ENCODE measurements around the gene SAC3D1. TPM values are rescaled to one million over a fixed set of nuclear protein-coding genes. Genes with fewer than 3 reads are reported as not detected.

The SAC3D1 gene
- total and polyA plus RNA-seq, 2 of the 4 experiments (the other 2 are of a cell fraction): 2.9 to 13.2 TPM

DNA sequence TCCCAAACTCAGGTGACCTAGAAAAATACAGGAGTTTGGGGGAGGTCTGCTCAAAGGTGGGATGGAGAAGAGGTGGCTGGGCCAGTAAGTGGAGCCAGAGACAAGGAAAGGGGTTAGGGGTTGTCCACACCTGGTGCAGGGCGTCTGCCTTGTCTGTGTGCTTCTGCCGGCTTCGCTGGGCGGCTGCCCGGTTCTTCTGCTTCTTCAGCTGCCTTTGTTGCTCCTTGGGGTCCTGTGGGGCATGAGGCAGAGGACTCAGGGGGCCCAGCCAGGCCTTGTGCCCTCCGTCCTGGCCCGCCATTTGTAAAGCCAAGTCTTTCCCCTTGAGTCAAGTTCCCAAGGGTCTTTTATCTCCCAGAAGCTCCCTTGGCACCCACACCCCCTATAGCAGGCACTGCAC lies 46.7 kb upstream of the SAC3D1 start:
- ATAC-seq (ENCODE audit: low read depth) (no peak), DNase-seq (no peak)
- no peak overlapping the region for H3K4ac ChIP-seq (ENCODE audit: low read depth, low read length)
- H4K20me1 ChIP-seq (ENCODE audit: insufficient read depth, low read length): no peaks in the 10 kb centered on the region
- ChIA-PET POLR2A (ENCODE audit: unreplicated experiment) (no interaction called here), CTCF (no interaction called here)
- intact Hi-C loops (cut with micrococcal nuclease): no loop called here
- H3K27me3 ChIP-seq (ENCODE audit: control insufficient read depth, insufficient read depth, low read length): no peaks in the 10 kb centered on the region
- H3K56ac ChIP-seq (ENCODE audit: extremely low read depth, insufficient read depth, low read length): no peak overlapping the region
- in situ Hi-C loops (cut with MboI; ENCODE audit: low sequenced_read_pairs): no loop called here
- no peak overlapping the region for H2AK5ac ChIP-seq (ENCODE audit: low read depth, low read length)
- H2BK20ac ChIP-seq (ENCODE audit: low read depth, low read length): no peak overlapping the region
- no peak overlapping the region for H3K14ac ChIP-seq (replicated peaks; ENCODE audit: low read depth, low read length)
- no peak overlapping the region for H2AK9ac ChIP-seq (replicated peaks; ENCODE audit: low read depth, low read length, poor library complexity)
- H3K23ac ChIP-seq (ENCODE audit: low read depth, low read length): no peak overlapping the region
- H3K27ac ChIP-seq (ENCODE audit: insufficient read depth, low read length): no peak overlapping the region
- no peak overlapping the region for H3K4me3 ChIP-seq (ENCODE audit: insufficient read depth, low read depth, low read length)
- no peak overlapping the region for H3K4me2 ChIP-seq (ENCODE audit: low read depth, low read length)
- H3K9me1 ChIP-seq (ENCODE audit: insufficient read depth, low read length): peaks cover 7% of the 10 kb centered on the region; the same call in 1 of the 2 replicates
- no peak overlapping the region for H2BK15ac ChIP-seq (ENCODE audit: low read depth, low read length)
- WGBS, 2 experiments (ENCODE audit: extremely low coverage in 2 of 2, insufficient read length in 1 of 2): 87% methylated on average over 3 of the region's 7 CpGs; no CpG with 5 or more reads in 1 of the 2 experiments
- 0 out of 2 replicates have a peak, but pooled peaks cover 4% of the 10 kb centered on the region for H3K4me1 ChIP-seq (ENCODE audit: control insufficient read depth, insufficient read depth, low read length)
- no peak overlapping the region for H3K9ac ChIP-seq (ENCODE audit: low read depth, low read length)
- dilution Hi-C loops (cut with HindIII; ENCODE audit: low sequenced_read_pairs, unreplicated experiment): no loop called here
- no peak overlapping the region for H4K8ac ChIP-seq (ENCODE audit: low read depth in 2 of 2, low read length in 2 of 2)
- no peaks in the 10 kb centered on the region for H3K36me3 ChIP-seq (ENCODE audit: control insufficient read depth, insufficient read depth, low read length)
- H3K18ac ChIP-seq (ENCODE audit: low read depth, low read length): no peak overlapping the region
- no peak overlapping the region for H4K91ac ChIP-seq (ENCODE audit: insufficient read depth, low read depth, low read length)
- H2BK120ac ChIP-seq (ENCODE audit: low read depth, low read length): no peak overlapping the region
- no peaks in the 10 kb centered on the region for H3K9me3 ChIP-seq (ENCODE audit: control insufficient read depth, insufficient read depth, low read length)
- H3K79me1 ChIP-seq (ENCODE audit: low read depth in 1 of 2, low read length in 2 of 2): no peaks in the 10 kb centered on the region
- BruUV-seq (replicated peaks): no TSS peak
- TF ChIP-seq CEBPB (IDR thresholded peaks at IDR 0.05; ENCODE audit: low read depth, low read length) (no peak), CHD1 (IDR thresholded peaks at IDR 0.05; ENCODE audit: low read depth, low read length) (no peak), NFE2L2 (IDR thresholded peaks at IDR 0.05; ENCODE audit: low read depth, low read length) (no peak), MAFK (IDR thresholded peaks at IDR 0.05; ENCODE audit: low read depth, low read length) (no peak), MXI1 (IDR thresholded peaks at IDR 0.05; ENCODE audit: borderline replicate concordance, low read depth, low read length) (no peak), FOS (IDR thresholded peaks at IDR 0.05; ENCODE audit: low read depth, low read length) (no peak), POLR2A (IDR thresholded peaks at IDR 0.05; ENCODE audit: low read depth, low read length) (no peak), RCOR1 (IDR thresholded peaks at IDR 0.05; ENCODE audit: insufficient replicate concordance, low read length) (no peak)
- TF ChIP-seq, protein P1, sequence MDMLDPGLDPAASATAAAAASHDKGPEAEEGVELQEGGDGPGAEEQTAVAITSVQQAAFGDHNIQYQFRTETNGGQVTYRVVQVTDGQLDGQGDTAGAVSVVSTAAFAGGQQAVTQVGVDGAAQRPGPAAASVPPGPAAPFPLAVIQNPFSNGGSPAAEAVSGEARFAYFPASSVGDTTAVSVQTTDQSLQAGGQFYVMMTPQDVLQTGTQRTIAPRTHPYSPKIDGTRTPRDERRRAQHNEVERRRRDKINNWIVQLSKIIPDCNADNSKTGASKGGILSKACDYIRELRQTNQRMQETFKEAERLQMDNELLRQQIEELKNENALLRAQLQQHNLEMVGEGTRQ (IDR thresholded peaks at IDR 0.05; ENCODE audit: low read depth, low read length): no peak
- TF ChIP-seq, protein P2, sequence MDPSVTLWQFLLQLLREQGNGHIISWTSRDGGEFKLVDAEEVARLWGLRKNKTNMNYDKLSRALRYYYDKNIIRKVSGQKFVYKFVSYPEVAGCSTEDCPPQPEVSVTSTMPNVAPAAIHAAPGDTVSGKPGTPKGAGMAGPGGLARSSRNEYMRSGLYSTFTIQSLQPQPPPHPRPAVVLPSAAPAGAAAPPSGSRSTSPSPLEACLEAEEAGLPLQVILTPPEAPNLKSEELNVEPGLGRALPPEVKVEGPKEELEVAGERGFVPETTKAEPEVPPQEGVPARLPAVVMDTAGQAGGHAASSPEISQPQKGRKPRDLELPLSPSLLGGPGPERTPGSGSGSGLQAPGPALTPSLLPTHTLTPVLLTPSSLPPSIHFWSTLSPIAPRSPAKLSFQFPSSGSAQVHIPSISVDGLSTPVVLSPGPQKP (IDR thresholded peaks at IDR 0.05; ENCODE audit: borderline replicate concordance, low read depth, low read length): no peak
- H4K5ac ChIP-seq (ENCODE audit: low read depth, low read length): no peak overlapping the region
- no peak overlapping the region for H2AFZ ChIP-seq (replicated peaks; ENCODE audit: low read length, poor library complexity)
- H2BK5ac ChIP-seq (ENCODE audit: low read depth, low read length, poor library complexity, severe bottlenecking): no peak overlapping the region
